ENCODE results near the gene ZNF782. TPM values are rescaled to one million over a fixed set of nuclear protein-coding genes. Genes with fewer than 3 reads are reported as not detected.
"Not testable (repeated sequence)": the region's sequence is repeated elsewhere in the genome, so short reads cannot be mapped to it uniquely, and the experiment has no call there.

ZNF782 gene
- total RNA-seq, 1 donor from 2014 or later, result 3.2 TPM

- H3K36me3 Mint-ChIP-seq (ENCODE audit: low read depth), result no peaks in the 10 kb centered on the region
- peaks cover 16% of the 10 kb centered on the region for H3K4me1 Mint-ChIP-seq (ENCODE audit: low read depth)
- H3K27me3 Mint-ChIP-seq (ENCODE audit: low read depth), result no peaks in the 10 kb centered on the region
- no peak for DNase-seq (ENCODE audit: low spot score)
- H3K4me3 Mint-ChIP-seq (ENCODE audit: unreplicated experiment), result no peak overlapping the region
- H3K27ac Mint-ChIP-seq (ENCODE audit: unreplicated experiment), result no peak overlapping the region
- no peaks in the 10 kb centered on the region for H3K9me3 Mint-ChIP-seq (ENCODE audit: low read depth)
- TF ChIP-seq CTCF (IDR thresholded peaks at IDR 0.05), result no peak
Measured at GRCh38 chr9:96874201-96874785, 20.0 kb upstream of the ZNF782 start.

GRCh38 chr9:96871176-96871575 is 16.9 kb upstream of the ZNF782 start:
- no peak overlapping the region for H3K27ac Mint-ChIP-seq (ENCODE audit: unreplicated experiment)
- no peak for TF ChIP-seq CTCF (IDR thresholded peaks at IDR 0.05)

GRCh38 chr9:96868709-96869108 is 14.4 kb upstream of the ZNF782 start:
- Mint-ChIP-seq H3K36me3 (ENCODE audit: low read depth) (peaks cover 3% of the 10 kb centered on the region), H3K4me3 (ENCODE audit: unreplicated experiment) (no peak overlapping the region), H3K4me1 (ENCODE audit: low read depth) (no peaks in the 10 kb centered on the region), H3K9me3 (ENCODE audit: low read depth) (peaks cover 4% of the 10 kb centered on the region), H3K27ac (ENCODE audit: unreplicated experiment) (no peak overlapping the region), H3K27me3 (ENCODE audit: low read depth) (peaks cover 3% of the 10 kb centered on the region)
- DNase-seq (ENCODE audit: low spot score), result no peak
- TF ChIP-seq CTCF (IDR thresholded peaks at IDR 0.05), result no peak

More at GRCh38 chr9:96871176-96871575, 16.9 kb upstream of the ZNF782 start:
- DNase-seq (ENCODE audit: low spot score), result no peak
- H3K36me3 Mint-ChIP-seq (ENCODE audit: low read depth), result no peaks in the 10 kb centered on the region
- H3K27me3 Mint-ChIP-seq (ENCODE audit: low read depth), result no peaks in the 10 kb centered on the region
- H3K4me3 Mint-ChIP-seq (ENCODE audit: unreplicated experiment), result no peak overlapping the region
- H3K9me3 Mint-ChIP-seq (ENCODE audit: low read depth), result no peaks in the 10 kb centered on the region
- peaks cover 14% of the 10 kb centered on the region for H3K4me1 Mint-ChIP-seq (ENCODE audit: low read depth)

- peaks cover 3% of the 10 kb centered on the region for H3K27me3 Mint-ChIP-seq (ENCODE audit: low read depth)
- no peak overlapping the region for H3K4me3 Mint-ChIP-seq (ENCODE audit: unreplicated experiment)
- H3K9me3 Mint-ChIP-seq (ENCODE audit: low read depth), result peaks cover 6% of the 10 kb centered on the region
- H3K36me3 Mint-ChIP-seq (ENCODE audit: low read depth), result peaks cover 3% of the 10 kb centered on the region
- DNase-seq (ENCODE audit: low spot score), result no peak
- no peaks in the 10 kb centered on the region for H3K4me1 Mint-ChIP-seq (ENCODE audit: low read depth)
- H3K27ac Mint-ChIP-seq (ENCODE audit: unreplicated experiment), result no peak overlapping the region
- TF ChIP-seq CTCF (IDR thresholded peaks at IDR 0.05), result no peak
Measured at GRCh38 chr9:96867079-96867804, 12.9 kb upstream of the ZNF782 start.

- H3K9me3 Mint-ChIP-seq (ENCODE audit: low read depth); H3K4me1 Mint-ChIP-seq (ENCODE audit: low read depth); H3K27me3 Mint-ChIP-seq (ENCODE audit: low read depth); H3K27ac Mint-ChIP-seq (ENCODE audit: unreplicated experiment); DNase-seq (ENCODE audit: low spot score); H3K4me3 Mint-ChIP-seq (ENCODE audit: unreplicated experiment); H3K36me3 Mint-ChIP-seq (ENCODE audit: low read depth): not testable (repeated sequence)
Measured at GRCh38 chr9:96865240-96865639, 10.9 kb upstream of the ZNF782 start.
